ENCODE results near the gene PSMF1. TPM values are rescaled to one million over a fixed set of nuclear protein-coding genes. Genes with fewer than 3 reads are reported as not detected.

The PSMF1 gene
- total RNA-seq, 1 experiment from 2014 or later: 90.8 TPM

DNA sequence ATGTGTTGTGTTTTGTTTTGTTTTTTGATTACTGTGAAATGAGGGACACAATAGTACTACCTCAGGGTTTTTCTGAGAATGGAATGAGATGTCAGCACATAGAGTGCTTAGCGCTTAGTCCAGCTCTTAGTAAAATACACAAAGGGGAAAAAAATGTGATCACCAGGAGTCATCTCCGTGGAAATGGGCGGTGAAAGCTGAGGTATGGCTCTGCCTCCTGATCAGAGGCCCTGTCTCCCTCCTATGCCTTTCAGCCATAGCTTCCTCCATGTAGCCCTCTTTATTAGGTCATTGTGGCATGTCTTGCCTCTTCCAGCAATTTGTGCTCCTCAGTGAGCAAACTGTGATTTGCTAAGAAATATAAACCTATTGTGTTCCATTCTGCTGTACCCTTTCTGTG is 13.0 kb downstream of the PSMF1 start:
- H3T11ph ChIP-seq (ENCODE audit: low read length): no peak overlapping the region
- H3K23me2 ChIP-seq (ENCODE audit: insufficient read length, low read depth, low read length, poor library complexity, severe bottlenecking): no peaks in the 10 kb centered on the region
- no peak overlapping the region for H3K27ac ChIP-seq (ENCODE audit: insufficient read length, low read depth, low read length)
- H3K4me1 ChIP-seq (ENCODE audit: insufficient read depth, low read length): no peaks in the 10 kb centered on the region
- TF ChIP-seq, protein P1, sequence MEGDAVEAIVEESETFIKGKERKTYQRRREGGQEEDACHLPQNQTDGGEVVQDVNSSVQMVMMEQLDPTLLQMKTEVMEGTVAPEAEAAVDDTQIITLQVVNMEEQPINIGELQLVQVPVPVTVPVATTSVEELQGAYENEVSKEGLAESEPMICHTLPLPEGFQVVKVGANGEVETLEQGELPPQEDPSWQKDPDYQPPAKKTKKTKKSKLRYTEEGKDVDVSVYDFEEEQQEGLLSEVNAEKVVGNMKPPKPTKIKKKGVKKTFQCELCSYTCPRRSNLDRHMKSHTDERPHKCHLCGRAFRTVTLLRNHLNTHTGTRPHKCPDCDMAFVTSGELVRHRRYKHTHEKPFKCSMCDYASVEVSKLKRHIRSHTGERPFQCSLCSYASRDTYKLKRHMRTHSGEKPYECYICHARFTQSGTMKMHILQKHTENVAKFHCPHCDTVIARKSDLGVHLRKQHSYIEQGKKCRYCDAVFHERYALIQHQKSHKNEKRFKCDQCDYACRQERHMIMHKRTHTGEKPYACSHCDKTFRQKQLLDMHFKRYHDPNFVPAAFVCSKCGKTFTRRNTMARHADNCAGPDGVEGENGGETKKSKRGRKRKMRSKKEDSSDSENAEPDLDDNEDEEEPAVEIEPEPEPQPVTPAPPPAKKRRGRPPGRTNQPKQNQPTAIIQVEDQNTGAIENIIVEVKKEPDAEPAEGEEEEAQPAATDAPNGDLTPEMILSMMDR (conservative IDR thresholded peaks at IDR 0.05): no peak
- no peak overlapping the region for H4K91ac ChIP-seq (ENCODE audit: insufficient read length, low read depth, low read length)
- H3K27me3 ChIP-seq (ENCODE audit: insufficient read depth, low read length): no peaks in the 10 kb centered on the region
- H2BK20ac ChIP-seq (ENCODE audit: low read depth, low read length, poor library complexity, severe bottlenecking): no peak overlapping the region
- Mint-ChIP-seq H3K27me3 (ENCODE audit: low read depth) (no peaks in the 10 kb centered on the region), H3K4me1 (no peaks in the 10 kb centered on the region), H3K9me3 (no peaks in the 10 kb centered on the region), H3K27ac (no peak overlapping the region), H3K36me3 (ENCODE audit: insufficient read depth in 1 of 3, low read depth in 3 of 3) (peaks cover 58 to 81% (median 79%) of the 10 kb centered on the region in 3 experiments; a peak in 6 of 7 replicates), H3K4me3 (no peak overlapping the region)
- no peak overlapping the region for H2BK12ac ChIP-seq (ENCODE audit: insufficient read length, low read depth, low read length)
- no peak overlapping the region for H3K23ac ChIP-seq (ENCODE audit: insufficient read length, low read depth, low read length)
- no peak overlapping the region for H2BK15ac ChIP-seq (ENCODE audit: low read depth, low read length)
- no peak overlapping the region for H2AFZ ChIP-seq (ENCODE audit: low read length)
- H3K4ac ChIP-seq (ENCODE audit: low read depth, low read length): no peak overlapping the region
- no peak for DNase-seq
- H3K9ac ChIP-seq (ENCODE audit: extremely low read depth, insufficient read length, low read length): no peak overlapping the region
- no peak overlapping the region for H3K14ac ChIP-seq (ENCODE audit: insufficient read depth, low read length)
- H2AK5ac ChIP-seq (ENCODE audit: insufficient read length, low read length): no peak overlapping the region
- no peaks in the 10 kb centered on the region for H3K79me2 ChIP-seq (ENCODE audit: insufficient read depth, low read length)
- no peak overlapping the region for H2BK120ac ChIP-seq (ENCODE audit: low read depth, low read length, poor library complexity, severe bottlenecking)
- no peak overlapping the region for H2BK5ac ChIP-seq (ENCODE audit: insufficient read length, low read length)
- H3K18ac ChIP-seq (ENCODE audit: insufficient read length, low read depth, low read length): no peak overlapping the region
- no peaks in the 10 kb centered on the region for H4K20me1 ChIP-seq (ENCODE audit: control insufficient read depth, insufficient read depth, insufficient read length)
- no peaks in the 10 kb centered on the region for H3K9me3 ChIP-seq (ENCODE audit: control insufficient read depth, low read depth, low read length)
- no peaks in the 10 kb centered on the region for H3K79me1 ChIP-seq (ENCODE audit: insufficient read depth, low read depth, low read length, poor library complexity, severe bottlenecking)
- H3K56ac ChIP-seq (ENCODE audit: insufficient read length, low read depth, low read length): no peak overlapping the region
- H4K5ac ChIP-seq (ENCODE audit: insufficient read length, low read depth, low read length): no peak overlapping the region
- no peak overlapping the region for H4K8ac ChIP-seq (replicated peaks; ENCODE audit: insufficient read length, low read depth, low read length)
- WGBS (ENCODE audit: extremely low coverage, insufficient read length, low lambda C conversion rate): no CpG with 5 or more reads among the region's 3 CpGs
- H3K4me2 ChIP-seq (ENCODE audit: insufficient read depth, insufficient read length, low read length): no peak overlapping the region
